ENCODE data around the gene FASN. TPM values are rescaled to one million over a fixed set of nuclear protein-coding genes. Genes with fewer than 3 reads are reported as not detected.
A peak's percentile ranks its signal among the peaks of the same experiment; 100 is the strongest.

Gene FASN
- total RNA-seq, 4 donors from 2014 or later: 72.8 to 302 (median 143) TPM

- intact Hi-C loops (cut with DNase I): no loop called here
- Histone ChIP-seq H3K27me3 (no peaks in the 10 kb centered on the region), H3K4me3 (peak overlapping the region in 1 of 4 donors; percentile 83), H3K27ac (no peak overlapping the region), H3K9me3 (no peaks in the 10 kb centered on the region), H3K36me3 (peaks cover 37 to 74% (median 40%) of the 10 kb centered on the region in 3 donors), H3K4me1 (peaks cover 28 to 51% (median 36%) of the 10 kb centered on the region in 3 donors)
- DNase-seq: no peak
- WGBS, 2 donors: 95 to 96% methylated on average over 8 to 12 of the region's 28 CpGs
- no peak for TF ChIP-seq POLR2A (IDR thresholded peaks at IDR 0.05)
These were observed 44.3 kb downstream of the FASN start for GRCh38 chr17:82053556-82054263.

- DNase-seq: no peak
- H3K27me3 ChIP-seq: no peaks in the 10 kb centered on the region
- peak overlapping the region in 1 of 4 donors; percentile 70 for H3K27ac ChIP-seq
- peaks cover 34 to 74% (median 36%) of the 10 kb centered on the region in 3 donors for H3K36me3 ChIP-seq
- H3K9me3 ChIP-seq: no peaks in the 10 kb centered on the region
- H3K4me1 ChIP-seq: peaks cover 28 to 51% (median 36%) of the 10 kb centered on the region in 3 donors
- peak overlapping the region; percentile 72 to 83 (median 80) for H3K4me3 ChIP-seq
- 79 to 94% methylated on average over 6 to 12 of the region's 19 CpGs for WGBS, 2 donors
- intact Hi-C loops (cut with DNase I): no loop called here
- TF ChIP-seq POLR2A (IDR thresholded peaks at IDR 0.05) (no peak), CTCF (IDR thresholded peaks at IDR 0.05) (no peak)
These were observed 44.9 kb downstream of the FASN start for GRCh38 chr17:82053130-82053529.

GRCh38 chr17:82052638-82053059 is 45.4 kb downstream of the FASN start:
- peaks cover 28 to 51% (median 36%) of the 10 kb centered on the region in 3 donors for H3K4me1 ChIP-seq
- intact Hi-C loops (cut with DNase I): no loop called here
- peaks cover 32 to 74% (median 34%) of the 10 kb centered on the region in 3 donors for H3K36me3 ChIP-seq
- H3K27ac ChIP-seq: peak overlapping the region in 3 of 4 donors; percentile 70 to 88 (median 86)
- H3K4me3 ChIP-seq: peak overlapping the region; percentile 72 to 83 (median 80)
- no peak for DNase-seq
- TF ChIP-seq CTCF (IDR thresholded peaks at IDR 0.05): no peak
- TF ChIP-seq POLR2A (IDR thresholded peaks at IDR 0.05): no peak
- H3K27me3 ChIP-seq: no peaks in the 10 kb centered on the region
- WGBS, 2 donors: 27 to 32% methylated on average over 3 of the region's 19 CpGs
- no peaks in the 10 kb centered on the region for H3K9me3 ChIP-seq

- TF ChIP-seq POLR2A (IDR thresholded peaks at IDR 0.05) (peak in 2 of 4 donors; percentile 22 to 27), CTCF (IDR thresholded peaks at IDR 0.05) (no peak)
- Histone ChIP-seq H3K4me3 (peak within 1 kb of the TSS; percentile 72 to 83 (median 80)), H3K9me3 (no peaks in the 10 kb centered on the region), H3K36me3 (peaks cover 26 to 74% (median 33%) of the 10 kb centered on the region in 3 donors), H3K4me1 (peaks cover 28 to 51% (median 36%) of the 10 kb centered on the region in 3 donors), H3K27me3 (no peaks in the 10 kb centered on the region), H3K27ac (peak within 1 kb of the TSS; percentile 77 to 88 (median 86))
- no peak for DNase-seq
- intact Hi-C loops (cut with DNase I): no loop called here
- WGBS, 2 donors: no CpG with 5 or more reads among the region's 94 CpGs
These were observed 46.0 kb downstream of the FASN start, which contains the start of the genes GPS1 and RFNG for GRCh38 chr17:82051776-82052637. Gene GPS1 (plus strand): TSS chr17:82051898. CDS start chr17:82051932, 34 bp downstream. Gene RFNG (minus strand): TSS chr17:82051811. CDS start chr17:82051766, 45 bp downstream.

GRCh38 chr17:82050761-82051641 is 47.0 kb downstream of the FASN start:
- Histone ChIP-seq H3K27ac (peak overlapping the region; percentile 77 to 88 (median 86)), H3K27me3 (no peaks in the 10 kb centered on the region), H3K4me1 (peaks cover 28 to 51% (median 36%) of the 10 kb centered on the region in 3 donors), H3K9me3 (no peaks in the 10 kb centered on the region), H3K4me3 (peak overlapping the region; percentile 72 to 83 (median 80)), H3K36me3 (peaks cover 16 to 69% (median 23%) of the 10 kb centered on the region in 3 donors)
- no peak for DNase-seq
- TF ChIP-seq CTCF (IDR thresholded peaks at IDR 0.05) (no peak), POLR2A (IDR thresholded peaks at IDR 0.05) (no peak)
- intact Hi-C loops (cut with DNase I): no loop called here
- 1% methylated on average over 14 of the region's 79 CpGs; no CpG with 5 or more reads in 1 of the 2 donors for WGBS, 2 donors
